Measurements from ENCODE around the gene KCNK18. TPM values are rescaled to one million over a fixed set of nuclear protein-coding genes. Genes with fewer than 3 reads are reported as not detected.
A peak's percentile ranks its signal among the peaks of the same experiment; 100 is the strongest.
"Not testable (repeated sequence)": the region's sequence is repeated elsewhere in the genome, so short reads cannot be mapped to it uniquely, and the experiment has no call there.

KCNK18 gene
- total RNA-seq, 2 experiments from 2014 or later = not detected

- CTCF ChIA-PET = interaction anchor here (0.6 to 6.6 kb wide), 37 partner anchors 8 to 494 kb away, joined by 3 to 98 read pairs (median 4); partner anchors contain the start of gene SHTN1
- Mint-ChIP-seq H3K27me3 (ENCODE audit: low read depth) (peaks cover 20% of the 10 kb centered on the region), H3K27ac (peak overlapping the region; percentile 16), H3K4me3 (peak overlapping the region; percentile 78), H3K9me3 (no peaks in the 10 kb centered on the region), H3K36me3 (ENCODE audit: low read depth) (no peaks in the 10 kb centered on the region), H3K4me1 (ENCODE audit: low read depth) (peaks cover 15% of the 10 kb centered on the region)
- DNase-seq = peak; percentile 26
- intact Hi-C loops (cut with micrococcal nuclease) = loop anchor here (1.0 to 5.0 kb wide), 5 partner anchors 168 to 733 kb away; partner anchors contain the start of genes ENO4 and SHTN1
Observed at GRCh38 chr10:117175215-117175900, 21.9 kb upstream of the KCNK18 start.

DNA sequence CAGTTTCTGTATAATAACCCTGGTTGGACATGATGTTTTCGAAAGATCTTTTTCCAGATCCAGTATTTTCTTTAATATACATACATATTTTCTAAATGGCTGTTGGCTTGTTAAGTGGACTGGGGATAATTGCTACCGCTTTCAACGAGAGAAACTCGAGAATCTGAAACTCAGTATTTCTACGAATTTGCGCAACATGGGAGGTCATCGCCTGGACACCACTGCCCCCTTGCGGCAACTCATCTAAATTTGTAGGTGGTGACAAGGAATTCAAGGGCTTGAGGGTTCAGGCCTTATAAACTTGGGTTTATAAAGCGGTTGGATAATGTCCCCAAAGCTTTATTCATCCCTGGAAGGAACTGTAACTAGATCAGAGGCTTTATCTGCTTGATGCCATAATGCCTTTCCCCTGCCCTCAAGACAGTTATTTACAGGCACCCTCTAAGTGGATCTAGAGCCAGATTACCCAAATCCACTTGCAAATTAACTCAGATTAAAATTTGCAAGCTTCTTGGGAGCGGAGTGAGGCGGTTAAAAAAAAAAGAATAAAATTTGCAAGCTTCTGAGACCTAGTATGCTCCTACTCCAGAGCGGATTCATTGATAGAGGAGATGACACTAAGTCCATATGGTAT lies 21.3 kb upstream of the KCNK18 start:
- intact Hi-C loops (cut with micrococcal nuclease) = loop anchor here (1.0 to 5.0 kb wide), 7 partner anchors 169 to 734 kb away; partner anchors contain the start of genes ENO4 and SHTN1
- CTCF ChIA-PET = interaction anchor here (0.6 to 6.6 kb wide), 17 partner anchors 10 to 1097 kb away, joined by 3 to 98 read pairs (median 5); partner anchors contain the start of gene SHTN1

GRCh38 chr10:117178190-117178589 lies 19.1 kb upstream of the KCNK18 start:
- no peaks in the 10 kb centered on the region for H3K36me3 Mint-ChIP-seq (ENCODE audit: low read depth)
- H3K9me3 Mint-ChIP-seq = no peaks in the 10 kb centered on the region
- no peak overlapping the region for H3K4me3 Mint-ChIP-seq
- DNase-seq = no peak
- peaks cover 6% of the 10 kb centered on the region for H3K27me3 Mint-ChIP-seq (ENCODE audit: low read depth)
- intact Hi-C loops (cut with micrococcal nuclease) = loop anchor here (5.0 kb wide), 2 partner anchors 171 to 736 kb away; partner anchors contain the start of gene SHTN1
- H3K27ac Mint-ChIP-seq = no peak overlapping the region
- CTCF ChIA-PET = interaction anchor here (2.4 to 6.6 kb wide), 2 partner anchors 11 to 380 kb away, joined by 9 to 98 read pairs; no protein-coding TSS in a partner anchor
- peaks cover 15% of the 10 kb centered on the region for H3K4me1 Mint-ChIP-seq (ENCODE audit: low read depth)

More for the DNA sequence above, 21.3 kb upstream of the KCNK18 start:
- Mint-ChIP-seq H3K4me1 (ENCODE audit: low read depth) (peaks cover 15% of the 10 kb centered on the region), H3K27me3 (ENCODE audit: low read depth) (peaks cover 20% of the 10 kb centered on the region), H3K4me3 (peak overlapping the region; percentile 78), H3K27ac (no peak overlapping the region), H3K36me3 (ENCODE audit: low read depth) (no peaks in the 10 kb centered on the region), H3K9me3 (no peaks in the 10 kb centered on the region)
- DNase-seq = peak; percentile 88

GRCh38 chr10:117184296-117184695 lies 13.0 kb upstream of the KCNK18 start:
- Mint-ChIP-seq H3K27ac (no peak overlapping the region), H3K36me3 (ENCODE audit: low read depth) (peaks cover 2% of the 10 kb centered on the region), H3K4me3 (no peak overlapping the region), H3K9me3 (peaks cover 2% of the 10 kb centered on the region), H3K27me3 (ENCODE audit: low read depth) (peaks cover 12% of the 10 kb centered on the region), H3K4me1 (ENCODE audit: low read depth) (no peaks in the 10 kb centered on the region)
- DNase-seq = no peak
- intact Hi-C loops (cut with micrococcal nuclease) = no loop called here
- CTCF ChIA-PET = interaction anchor here (4.5 kb wide), 1 partner anchor 8 kb away, joined by 25 read pairs; no protein-coding TSS in a partner anchor

- H3K27me3 Mint-ChIP-seq (ENCODE audit: low read depth) = peaks cover 13% of the 10 kb centered on the region
- DNase-seq = no peak
- no peaks in the 10 kb centered on the region for H3K4me1 Mint-ChIP-seq (ENCODE audit: low read depth)
- CTCF ChIA-PET = interaction anchor here (4.5 kb wide), 1 partner anchor 9 kb away, joined by 25 read pairs; no protein-coding TSS in a partner anchor
- no peak overlapping the region for H3K4me3 Mint-ChIP-seq
- H3K9me3 Mint-ChIP-seq = peaks cover 5% of the 10 kb centered on the region
- intact Hi-C loops (cut with micrococcal nuclease) = no loop called here
- H3K36me3 Mint-ChIP-seq (ENCODE audit: low read depth) = peaks cover 4% of the 10 kb centered on the region
- no peak overlapping the region for H3K27ac Mint-ChIP-seq
Observed at GRCh38 chr10:117184821-117185220, 12.5 kb upstream of the KCNK18 start.

DNA sequence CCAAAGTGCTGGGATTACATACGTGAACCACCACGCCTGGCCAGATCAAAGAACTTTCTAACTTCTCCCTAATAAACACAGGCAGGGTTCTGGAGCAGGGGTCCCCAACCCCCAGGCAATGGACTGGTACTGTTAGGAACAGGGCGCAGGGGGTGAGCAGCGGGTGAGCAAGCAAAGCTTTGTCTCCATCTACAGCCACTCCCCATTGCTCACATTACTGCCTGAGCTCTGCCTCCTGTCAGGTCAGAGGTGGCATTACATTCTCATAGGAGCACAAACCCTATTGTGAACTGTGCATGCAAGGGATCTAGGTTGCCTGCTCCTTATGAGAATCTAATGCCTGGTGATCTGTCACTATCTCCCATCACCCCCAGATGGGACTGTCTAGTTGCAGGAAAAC lies 11.5 kb upstream of the KCNK18 start:
- intact Hi-C loops (cut with micrococcal nuclease); H3K4me1 Mint-ChIP-seq (ENCODE audit: low read depth); H3K4me3 Mint-ChIP-seq; H3K9me3 Mint-ChIP-seq; H3K36me3 Mint-ChIP-seq (ENCODE audit: low read depth); H3K27ac Mint-ChIP-seq; DNase-seq; H3K27me3 Mint-ChIP-seq (ENCODE audit: low read depth): not testable (repeated sequence)
- CTCF ChIA-PET = interaction anchor here (4.5 kb wide), 1 partner anchor 10 kb away, joined by 25 read pairs; no protein-coding TSS in a partner anchor

DNA sequence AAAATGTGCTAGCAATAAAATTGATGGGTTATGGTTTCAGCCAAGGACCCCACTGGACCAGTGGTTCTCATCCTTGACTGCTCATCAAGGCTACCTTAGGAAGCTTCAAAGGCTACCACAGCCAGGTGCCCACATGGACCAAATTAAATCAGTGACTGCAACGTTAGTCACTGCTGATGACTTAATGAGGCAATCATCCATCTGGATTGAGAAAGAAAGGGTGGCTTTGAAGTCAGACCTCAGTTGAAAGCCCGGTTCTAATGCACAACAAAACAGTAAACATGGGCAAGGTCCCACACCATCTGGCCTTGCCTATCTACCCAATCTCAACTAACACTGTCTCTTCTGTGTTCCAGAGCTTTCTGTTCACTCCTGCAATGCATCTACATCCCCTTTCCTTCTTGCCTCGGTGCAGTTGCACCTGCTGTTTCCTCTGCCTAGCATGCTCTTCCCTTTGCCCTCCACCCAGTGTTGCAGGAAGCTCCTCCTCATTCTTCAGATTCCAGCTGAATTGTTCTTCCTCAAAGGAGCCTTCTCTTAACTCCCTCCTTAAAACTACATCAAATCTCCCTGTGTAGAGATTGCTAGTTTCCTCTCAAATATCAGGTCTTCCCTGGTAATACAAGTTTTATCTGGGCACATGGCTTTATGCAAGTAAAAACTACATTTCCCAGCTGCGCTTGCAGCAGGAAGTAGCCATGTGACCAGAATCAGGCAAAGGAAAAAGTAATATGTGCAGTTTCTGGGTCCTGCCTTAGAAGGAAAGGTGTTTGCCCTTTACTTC lies 10.3 kb upstream of the KCNK18 start:
- intact Hi-C loops (cut with micrococcal nuclease) = no loop called here
- H3K36me3 Mint-ChIP-seq (ENCODE audit: low read depth) = peaks cover 5% of the 10 kb centered on the region
- no peaks in the 10 kb centered on the region for H3K4me1 Mint-ChIP-seq (ENCODE audit: low read depth)
- peaks cover 6% of the 10 kb centered on the region for H3K9me3 Mint-ChIP-seq
- peaks cover 6% of the 10 kb centered on the region for H3K27me3 Mint-ChIP-seq (ENCODE audit: low read depth)
- no peak for DNase-seq
- H3K4me3 Mint-ChIP-seq = no peak overlapping the region
- CTCF ChIA-PET = interaction anchor here (1.5 to 4.5 kb wide), 3 partner anchors 11 to 30 kb away, joined by 4 to 25 read pairs (median 4); no protein-coding TSS in a partner anchor
- no peak overlapping the region for H3K27ac Mint-ChIP-seq

- Mint-ChIP-seq H3K27me3 (ENCODE audit: low read depth) (peaks cover 8% of the 10 kb centered on the region), H3K36me3 (ENCODE audit: low read depth) (peaks cover 5% of the 10 kb centered on the region), H3K9me3 (peaks cover 6% of the 10 kb centered on the region), H3K4me1 (ENCODE audit: low read depth) (no peaks in the 10 kb centered on the region), H3K27ac (no peak overlapping the region), H3K4me3 (no peak overlapping the region)
- DNase-seq = no peak
- CTCF ChIA-PET = interaction anchor here (1.5 to 4.5 kb wide), 2 partner anchors 12 to 18 kb away, joined by 4 to 25 read pairs; no protein-coding TSS in a partner anchor
- intact Hi-C loops (cut with micrococcal nuclease) = no loop called here
Observed at GRCh38 chr10:117188371-117188770, 8.9 kb upstream of the KCNK18 start.

GRCh38 chr10:117189557-117189956 lies 7.7 kb upstream of the KCNK18 start:
- CTCF ChIA-PET = interaction anchor here (1.0 kb wide), 1 partner anchor 15 kb away, joined by 3 read pairs; no protein-coding TSS in a partner anchor

GRCh38 chr10:117198088-117198487 lies 799 bp downstream of the KCNK18 start:
- H3K27me3 Mint-ChIP-seq (ENCODE audit: low read depth) = peaks cover 4% of the 10 kb centered on the region
- DNase-seq = no peak
- H3K9me3 Mint-ChIP-seq = peaks cover 3% of the 10 kb centered on the region
- intact Hi-C loops (cut with micrococcal nuclease) = no loop called here
- no peak overlapping the region for H3K27ac Mint-ChIP-seq
- H3K4me3 Mint-ChIP-seq = no peak overlapping the region
- H3K36me3 Mint-ChIP-seq (ENCODE audit: low read depth) = no peaks in the 10 kb centered on the region
- CTCF ChIA-PET = interaction anchor here (0.6 to 2.8 kb wide), 2 partner anchors 19 to 28 kb away, joined by 4 to 9 read pairs; no protein-coding TSS in a partner anchor
- H3K4me1 Mint-ChIP-seq (ENCODE audit: low read depth) = no peaks in the 10 kb centered on the region

More at GRCh38 chr10:117189557-117189956, 7.7 kb upstream of the KCNK18 start:
- Mint-ChIP-seq H3K27me3 (ENCODE audit: low read depth) (peaks cover 7% of the 10 kb centered on the region), H3K9me3 (peaks cover 7% of the 10 kb centered on the region), H3K4me1 (ENCODE audit: low read depth) (no peaks in the 10 kb centered on the region), H3K27ac (no peak overlapping the region), H3K4me3 (no peak overlapping the region), H3K36me3 (ENCODE audit: low read depth) (peaks cover 5% of the 10 kb centered on the region)
- DNase-seq = no peak
- intact Hi-C loops (cut with micrococcal nuclease) = no loop called here

DNA sequence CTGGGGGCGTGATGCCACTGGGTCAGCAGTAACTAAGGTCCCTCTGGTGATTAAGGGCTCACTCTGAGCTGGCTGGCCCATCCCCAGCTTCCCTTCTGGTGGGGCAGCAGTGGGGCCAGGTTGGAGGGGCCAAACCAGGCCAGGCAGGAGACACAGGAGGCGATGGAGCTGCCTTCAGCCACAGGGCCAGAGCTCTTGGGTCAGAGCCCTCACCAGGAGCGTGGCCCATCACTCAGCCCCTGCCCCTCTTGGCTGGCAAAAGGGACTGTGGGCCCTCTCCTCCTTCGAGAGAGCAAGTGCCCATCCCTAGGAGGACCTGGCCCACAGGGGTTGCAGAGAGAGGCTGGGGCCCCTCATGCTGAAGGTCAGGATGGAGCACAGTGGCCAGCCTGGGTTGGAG lies 4.5 kb downstream of the KCNK18 start:
- H3K4me1 Mint-ChIP-seq (ENCODE audit: low read depth) = no peaks in the 10 kb centered on the region
- intact Hi-C loops (cut with micrococcal nuclease) = no loop called here
- no peak overlapping the region for H3K4me3 Mint-ChIP-seq
- H3K36me3 Mint-ChIP-seq (ENCODE audit: low read depth) = no peaks in the 10 kb centered on the region
- no peak overlapping the region for H3K27ac Mint-ChIP-seq
- CTCF ChIA-PET = interaction anchor here (1.5 kb wide), 1 partner anchor 15 kb away, joined by 4 read pairs; no protein-coding TSS in a partner anchor
- no peak for DNase-seq
- H3K9me3 Mint-ChIP-seq = peaks cover 3% of the 10 kb centered on the region
- H3K27me3 Mint-ChIP-seq (ENCODE audit: low read depth) = peaks cover 12% of the 10 kb centered on the region

Measured in activated naive CD4-positive, alpha-beta T cell treated with anti-CD3 and anti-CD28 coated beads for 36 hours (primary cell).